ENCODE results near the gene IL11. TPM values are rescaled to one million over a fixed set of nuclear protein-coding genes. Genes with fewer than 3 reads are reported as not detected.
"Not testable (repeated sequence)": the region's sequence is repeated elsewhere in the genome, so short reads cannot be mapped to it uniquely, and the experiment has no call there.

The IL11 gene
- total RNA-seq, 1 experiment from 2014 or later: 0.41 TPM

DNA sequence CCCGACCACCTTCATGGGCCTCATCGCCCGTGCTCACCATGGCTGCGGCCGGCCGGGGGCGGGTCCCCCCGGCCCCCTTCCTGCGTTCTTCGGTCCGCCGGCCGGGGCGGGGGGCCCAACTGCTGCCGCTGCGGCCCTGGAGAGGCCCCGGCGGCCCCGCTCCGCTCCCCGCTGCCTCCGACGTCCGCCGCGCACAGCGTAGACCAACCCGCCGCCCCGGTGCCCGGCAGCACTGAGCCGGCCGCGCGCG lies 37.2 kb upstream of the IL11 start, which contains the start of gene UBE2S:
TSS of gene UBE2S (minus strand) at position 239 of the 250 bp plus-strand sequence. CDS start at position 40, 199 bp downstream.
- Histone ChIP-seq H4K20me1 (ENCODE audit: insufficient read depth, low read depth, low read length) (peaks cover 40% of the 10 kb centered on the region), H2AFZ (ENCODE audit: low read length) (peak within 1 kb of the TSS; percentile 32), H3K4me1 (ENCODE audit: low read length) (peaks cover 25% of the 10 kb centered on the region), H3K27ac (ENCODE audit: low read length) (peak within 1 kb of the TSS; percentile 84), H3K79me2 (ENCODE audit: low read length) (peaks cover 21% of the 10 kb centered on the region), H3K9ac (ENCODE audit: low read length) (peak within 1 kb of the TSS; percentile 100), H3K4me3 (ENCODE audit: low read length) (peak within 1 kb of the TSS; percentile 99), H3K36me3 (ENCODE audit: insufficient read depth, low read length) (peaks cover 42% of the 10 kb centered on the region), H3K4me2 (ENCODE audit: low read depth, low read length, poor library complexity, severe bottlenecking) (peak within 1 kb of the TSS; percentile 98)
- not testable (repeated sequence) for H3K27me3 ChIP-seq (ENCODE audit: low read length); DNase-seq; H3K9me2 ChIP-seq (replicated peaks; ENCODE audit: insufficient read depth, low read length); H3K9me3 ChIP-seq (ENCODE audit: low read length)

DNA sequence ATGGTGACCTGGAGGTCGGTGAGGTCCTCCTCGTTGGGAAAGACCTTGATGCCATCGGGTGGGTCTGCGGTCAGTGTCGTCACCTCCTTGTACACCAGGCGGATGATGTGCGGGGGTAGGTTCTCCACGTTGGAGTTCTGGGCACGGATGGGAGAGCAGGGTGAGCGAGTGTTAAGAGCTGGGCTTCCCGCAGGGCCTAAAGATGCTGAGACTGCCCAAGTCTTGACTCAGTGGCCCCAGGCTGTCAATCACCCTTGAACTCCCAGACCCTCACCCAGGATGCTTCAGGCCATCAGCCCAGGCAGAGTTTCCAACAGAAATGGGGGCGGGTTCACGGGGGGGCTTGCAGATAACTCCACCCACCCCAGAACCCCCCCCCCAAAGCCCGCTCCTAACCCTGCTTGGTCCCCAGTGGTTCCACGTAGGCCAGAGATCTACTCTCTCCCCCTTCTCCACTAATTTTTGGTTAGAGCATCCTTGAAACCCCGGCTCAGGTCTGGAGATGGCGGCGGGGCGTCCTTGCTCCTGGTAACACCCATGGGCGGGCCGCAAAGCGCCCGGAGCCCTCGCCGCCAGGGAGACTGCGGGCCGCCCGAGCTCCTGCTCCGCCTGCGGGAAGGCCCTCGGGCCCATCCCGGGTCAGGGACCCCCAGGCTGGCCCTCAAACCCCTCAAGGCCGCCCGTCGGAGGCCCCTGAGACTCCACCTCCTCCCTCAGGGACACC lies 36.7 kb upstream of the IL11 start:
- peaks cover 28% of the 10 kb centered on the region for H3K4me1 ChIP-seq (ENCODE audit: low read length)
- peaks cover 46% of the 10 kb centered on the region for H3K36me3 ChIP-seq (ENCODE audit: insufficient read depth, low read length)
- peak overlapping the region; percentile 100 for H3K9ac ChIP-seq (ENCODE audit: low read length)
- peak overlapping the region; percentile 99 for H3K4me3 ChIP-seq (ENCODE audit: low read length)
- H4K20me1 ChIP-seq (ENCODE audit: insufficient read depth, low read depth, low read length): peaks cover 45% of the 10 kb centered on the region
- DNase-seq: peak; percentile 75
- H3K79me2 ChIP-seq (ENCODE audit: low read length): peaks cover 21% of the 10 kb centered on the region
- peak overlapping the region; percentile 98 for H3K4me2 ChIP-seq (ENCODE audit: low read depth, low read length, poor library complexity, severe bottlenecking)
- no peaks in the 10 kb centered on the region for H3K9me2 ChIP-seq (replicated peaks; ENCODE audit: insufficient read depth, low read length)
- H3K27ac ChIP-seq (ENCODE audit: low read length): peak overlapping the region; percentile 79
- H3K27me3 ChIP-seq (ENCODE audit: low read length): no peaks in the 10 kb centered on the region
- no peaks in the 10 kb centered on the region; the same call in 1 of the 2 replicates for H3K9me3 ChIP-seq (ENCODE audit: low read length)
- no peak overlapping the region for H2AFZ ChIP-seq (ENCODE audit: low read length)

DNA sequence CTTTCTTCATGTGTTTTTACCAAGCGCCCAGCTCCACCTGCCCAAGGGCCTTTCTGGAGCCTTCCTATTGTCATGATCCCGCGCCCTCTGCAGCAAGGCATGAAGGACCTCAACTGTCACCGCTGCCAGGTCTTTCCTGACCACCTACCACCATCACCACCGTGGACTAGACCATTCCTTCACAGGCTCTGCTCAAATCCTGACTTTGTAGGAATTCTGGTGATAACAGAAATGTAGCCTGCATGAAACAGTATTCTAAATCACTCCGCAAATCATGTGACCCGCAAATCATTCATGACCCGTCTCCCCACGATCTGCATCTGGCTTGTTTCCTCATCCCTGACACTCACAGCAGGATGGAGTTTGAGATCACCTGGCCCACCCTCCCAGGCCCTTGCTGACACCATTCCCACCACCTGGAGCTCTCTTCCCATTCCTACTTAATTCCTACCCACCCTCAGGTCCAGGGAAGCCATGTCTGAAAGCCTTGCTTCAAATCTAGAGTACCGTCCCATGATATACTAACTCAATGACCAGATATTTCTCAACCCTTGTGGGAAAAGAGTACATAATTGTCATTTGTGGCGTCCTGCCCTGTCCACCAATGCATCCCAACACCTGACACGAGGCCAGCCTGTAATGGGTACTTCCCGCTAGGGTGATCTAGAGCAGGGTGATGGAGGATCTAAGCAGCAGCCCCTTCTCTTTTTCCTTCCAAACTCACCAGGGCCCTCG lies 36.0 kb upstream of the IL11 start:
- Histone ChIP-seq H3K27ac (ENCODE audit: low read length) (peak overlapping the region; percentile 79), H4K20me1 (ENCODE audit: insufficient read depth, low read depth, low read length) (peaks cover 47% of the 10 kb centered on the region)

GRCh38 chr19:55405638-55406037 lies 35.4 kb upstream of the IL11 start:
- Histone ChIP-seq H3K4me2 (ENCODE audit: low read depth, low read length, poor library complexity, severe bottlenecking) (peak overlapping the region; percentile 98), H3K9me3 (ENCODE audit: low read length) (no peaks in the 10 kb centered on the region; the same call in 1 of the 2 replicates), H3K9me2 (replicated peaks; ENCODE audit: insufficient read depth, low read length) (no peaks in the 10 kb centered on the region), H3K27ac (ENCODE audit: low read length) (peak overlapping the region; percentile 79), H3K27me3 (ENCODE audit: low read length) (no peaks in the 10 kb centered on the region), H3K9ac (ENCODE audit: low read length) (peak overlapping the region; percentile 100), H2AFZ (ENCODE audit: low read length) (no peak overlapping the region), H3K4me3 (ENCODE audit: low read length) (peak overlapping the region; percentile 99; the same call in 1 of the 2 replicates), H3K79me2 (ENCODE audit: low read length) (peaks cover 21% of the 10 kb centered on the region), H3K36me3 (ENCODE audit: insufficient read depth, low read length) (peaks cover 49% of the 10 kb centered on the region), H4K20me1 (ENCODE audit: insufficient read depth, low read depth, low read length) (peaks cover 51% of the 10 kb centered on the region), H3K4me1 (ENCODE audit: low read length) (peaks cover 28% of the 10 kb centered on the region)
- DNase-seq: no peak

More for the DNA sequence above, 36.0 kb upstream of the IL11 start:
- DNase-seq: no peak
- Histone ChIP-seq H3K36me3 (ENCODE audit: insufficient read depth, low read length) (peaks cover 49% of the 10 kb centered on the region), H2AFZ (ENCODE audit: low read length) (no peak overlapping the region), H3K9me3 (ENCODE audit: low read length) (no peaks in the 10 kb centered on the region; the same call in 1 of the 2 replicates), H3K9me2 (replicated peaks; ENCODE audit: insufficient read depth, low read length) (no peaks in the 10 kb centered on the region), H3K79me2 (ENCODE audit: low read length) (peaks cover 21% of the 10 kb centered on the region), H3K4me1 (ENCODE audit: low read length) (peaks cover 28% of the 10 kb centered on the region), H3K27me3 (ENCODE audit: low read length) (no peaks in the 10 kb centered on the region), H3K9ac (ENCODE audit: low read length) (peak overlapping the region; percentile 100), H3K4me2 (ENCODE audit: low read depth, low read length, poor library complexity, severe bottlenecking) (peak overlapping the region; percentile 98), H3K4me3 (ENCODE audit: low read length) (peak overlapping the region; percentile 99)

GRCh38 chr19:55402509-55402908 lies 32.2 kb upstream of the IL11 start:
- DNase-seq: no peak
- Histone ChIP-seq H3K79me2 (ENCODE audit: low read length) (peaks cover 21% of the 10 kb centered on the region), H2AFZ (ENCODE audit: low read length) (no peak overlapping the region), H3K4me3 (ENCODE audit: low read length) (no peak overlapping the region), H3K27me3 (ENCODE audit: low read length) (no peaks in the 10 kb centered on the region), H3K9me2 (replicated peaks; ENCODE audit: insufficient read depth, low read length) (no peaks in the 10 kb centered on the region), H3K36me3 (ENCODE audit: insufficient read depth, low read length) (peaks cover 49% of the 10 kb centered on the region), H3K4me1 (ENCODE audit: low read length) (peaks cover 22% of the 10 kb centered on the region), H3K9me3 (ENCODE audit: low read length) (no peaks in the 10 kb centered on the region), H4K20me1 (ENCODE audit: insufficient read depth, low read depth, low read length) (peaks cover 55% of the 10 kb centered on the region), H3K27ac (ENCODE audit: low read length) (no peak overlapping the region), H3K9ac (ENCODE audit: low read length) (no peak overlapping the region), H3K4me2 (ENCODE audit: low read depth, low read length, poor library complexity, severe bottlenecking) (no peak overlapping the region)

- H3K27me3 ChIP-seq (ENCODE audit: low read length); H3K4me2 ChIP-seq (ENCODE audit: low read depth, low read length, poor library complexity, severe bottlenecking); H3K9ac ChIP-seq (ENCODE audit: low read length); H3K27ac ChIP-seq (ENCODE audit: low read length); DNase-seq; H3K9me2 ChIP-seq (replicated peaks; ENCODE audit: insufficient read depth, low read length); H3K9me3 ChIP-seq (ENCODE audit: low read length); H3K4me3 ChIP-seq (ENCODE audit: low read length); H2AFZ ChIP-seq (ENCODE audit: low read length): not testable (repeated sequence)
- peaks cover 16% of the 10 kb centered on the region for H3K4me1 ChIP-seq (ENCODE audit: low read length)
- H3K36me3 ChIP-seq (ENCODE audit: insufficient read depth, low read length): peaks cover 40% of the 10 kb centered on the region
- H4K20me1 ChIP-seq (ENCODE audit: insufficient read depth, low read depth, low read length): peaks cover 46% of the 10 kb centered on the region
- peaks cover 11% of the 10 kb centered on the region for H3K79me2 ChIP-seq (ENCODE audit: low read length)
Measured at GRCh38 chr19:55401390-55401789, 31.1 kb upstream of the IL11 start.

GRCh38 chr19:55400281-55401087 lies 30.2 kb upstream of the IL11 start:
- Histone ChIP-seq H3K9ac (ENCODE audit: low read length) (no peak overlapping the region), H3K36me3 (ENCODE audit: insufficient read depth, low read length) (peaks cover 31% of the 10 kb centered on the region), H3K4me2 (ENCODE audit: low read depth, low read length, poor library complexity, severe bottlenecking) (no peak overlapping the region)

More at GRCh38 chr19:55400281-55401087, 30.2 kb upstream of the IL11 start:
- H3K79me2 ChIP-seq (ENCODE audit: low read length): peaks cover 2% of the 10 kb centered on the region
- peak; percentile 70 for DNase-seq
- no peaks in the 10 kb centered on the region for H3K27me3 ChIP-seq (ENCODE audit: low read length)
- H3K27ac ChIP-seq (ENCODE audit: low read length): no peak overlapping the region
- no peak overlapping the region for H2AFZ ChIP-seq (ENCODE audit: low read length)
- peaks cover 7% of the 10 kb centered on the region for H3K4me1 ChIP-seq (ENCODE audit: low read length)
- no peak overlapping the region for H3K4me3 ChIP-seq (ENCODE audit: low read length)
- H3K9me3 ChIP-seq (ENCODE audit: low read length): no peaks in the 10 kb centered on the region
- H3K9me2 ChIP-seq (replicated peaks; ENCODE audit: insufficient read depth, low read length): no peaks in the 10 kb centered on the region
- H4K20me1 ChIP-seq (ENCODE audit: insufficient read depth, low read depth, low read length): peaks cover 37% of the 10 kb centered on the region
